ENCODE measurements around the gene NUP88.

- TF ChIP-seq CTCF (IDR thresholded peaks at IDR 0.05) (no peak), POLR2A (IDR thresholded peaks at IDR 0.05) (no peak), EP300 (IDR thresholded peaks at IDR 0.05) (no peak), POLR2AphosphoS5 (IDR thresholded peaks at IDR 0.05) (no peak)
These were observed 46.4 kb downstream of the NUP88 start for GRCh38 chr17:5373112-5373511.
